ENCODE measurements around the gene POPDC3. TPM values are rescaled to one million over a fixed set of nuclear protein-coding genes. Genes with fewer than 3 reads are reported as not detected.
A peak's percentile ranks its signal among the peaks of the same experiment; 100 is the strongest.

Gene POPDC3
- total and polyA plus RNA-seq, 12 donors, result 31.1 to 59.7 (median 39.0) TPM

- Histone ChIP-seq H3K36me3 (no peaks in the 10 kb centered on the region), H3K4me3 (no peak overlapping the region), H3K27me3 (no peaks in the 10 kb centered on the region), H3K27ac (no peak overlapping the region), H3K9me3 (no peaks in the 10 kb centered on the region), H3K4me1 (peaks cover 0 to 6% (median 0%) of the 10 kb centered on the region in 9 donors)
- no peak for DNase-seq
- TF ChIP-seq CTCF (IDR thresholded peaks at IDR 0.05), result no peak
- no peak for ATAC-seq
- intact Hi-C loops (cut with DNase I), result no loop called here
Measured at GRCh38 chr6:105213272-105213671, 33.5 kb upstream of the POPDC3 start.

- Histone ChIP-seq H3K27me3 (no peaks in the 10 kb centered on the region), H3K9me3 (no peaks in the 10 kb centered on the region), H3K4me1 (peaks cover 0 to 6% (median 0%) of the 10 kb centered on the region in 9 donors), H3K4me3 (no peak overlapping the region), H3K36me3 (no peaks in the 10 kb centered on the region), H3K27ac (no peak overlapping the region)
- WGBS, 2 donors, result 81 to 95% methylated on average over 1 of the region's 1 CpG
- intact Hi-C loops (cut with DNase I), result no loop called here
- no peak for DNase-seq
- ATAC-seq, result no peak
- TF ChIP-seq CTCF (IDR thresholded peaks at IDR 0.05), result no peak
Measured at GRCh38 chr6:105212587-105212986, 32.8 kb upstream of the POPDC3 start.

- Histone ChIP-seq H3K4me1 (peaks cover 0 to 6% (median 0%) of the 10 kb centered on the region in 9 donors), H3K27me3 (no peaks in the 10 kb centered on the region), H3K27ac (no peak overlapping the region), H3K9me3 (no peaks in the 10 kb centered on the region), H3K36me3 (no peaks in the 10 kb centered on the region), H3K4me3 (no peak overlapping the region)
- DNase-seq (no peak), ATAC-seq (no peak)
- intact Hi-C loops (cut with DNase I), result no loop called here
- WGBS, 2 donors, result 88 to 96% methylated on average over 3 of the region's 3 CpGs
- TF ChIP-seq CTCF (IDR thresholded peaks at IDR 0.05), result no peak
Measured at GRCh38 chr6:105211831-105212230, 32.0 kb upstream of the POPDC3 start.

- intact Hi-C loops (cut with DNase I), result no loop called here
- peak in 2 of 8 donors; percentile 42 to 71 for ATAC-seq
- Histone ChIP-seq H3K27ac (peak overlapping the region in 1 of 10 donors; percentile 2), H3K4me1 (peaks cover 0 to 6% (median 0%) of the 10 kb centered on the region in 9 donors), H3K27me3 (no peaks in the 10 kb centered on the region), H3K4me3 (no peak overlapping the region), H3K36me3 (no peaks in the 10 kb centered on the region), H3K9me3 (no peaks in the 10 kb centered on the region)
- WGBS, 2 donors, result 89 to 97% methylated on average over 1 of the region's 1 CpG
- no peak for DNase-seq
- no peak for TF ChIP-seq CTCF (IDR thresholded peaks at IDR 0.05)
Measured at GRCh38 chr6:105210932-105211531, 31.2 kb upstream of the POPDC3 start.

Measured in heart right ventricle (tissue), 16 donors.